Stimulated activated naive CD8-positive, alpha-beta T cell treated with anti-CD3 and anti-CD28 coated beads, Interleukin-15, Interleukin-2, amounts not matched to agents 100 ng/mL and 50 ng/mL, for 24 hours (primary cell): ENCODE results near the gene B4GALT1.

ENCODE experiments used
- H3K27ac Mint-ChIP-seq: one replicate; pipeline ENCODE4 v1.8.0; 2021; ENCODE audit warnings: mild to moderate bottlenecking, mixed read lengths
- H3K27me3 Mint-ChIP-seq: one replicate; pipeline ENCODE4 v1.8.0; 2021; ENCODE audit warnings: mixed read lengths
- H3K36me3 Mint-ChIP-seq: one replicate; pipeline ENCODE4 v1.8.0; 2021; ENCODE audit warnings: low read depth, mixed read lengths
- H3K4me1 Mint-ChIP-seq: one replicate; pipeline ENCODE4 v1.8.0; 2021; ENCODE audit warnings: low read depth, mixed read lengths
- H3K4me3 Mint-ChIP-seq: one replicate; pipeline ENCODE4 v1.8.0; 2021; ENCODE audit warnings: mild to moderate bottlenecking, mixed read lengths
- H3K9me3 Mint-ChIP-seq: one replicate; pipeline ENCODE4 v1.8.0; 2021; ENCODE audit warnings: mixed read lengths

Gene B4GALT1

DNA sequence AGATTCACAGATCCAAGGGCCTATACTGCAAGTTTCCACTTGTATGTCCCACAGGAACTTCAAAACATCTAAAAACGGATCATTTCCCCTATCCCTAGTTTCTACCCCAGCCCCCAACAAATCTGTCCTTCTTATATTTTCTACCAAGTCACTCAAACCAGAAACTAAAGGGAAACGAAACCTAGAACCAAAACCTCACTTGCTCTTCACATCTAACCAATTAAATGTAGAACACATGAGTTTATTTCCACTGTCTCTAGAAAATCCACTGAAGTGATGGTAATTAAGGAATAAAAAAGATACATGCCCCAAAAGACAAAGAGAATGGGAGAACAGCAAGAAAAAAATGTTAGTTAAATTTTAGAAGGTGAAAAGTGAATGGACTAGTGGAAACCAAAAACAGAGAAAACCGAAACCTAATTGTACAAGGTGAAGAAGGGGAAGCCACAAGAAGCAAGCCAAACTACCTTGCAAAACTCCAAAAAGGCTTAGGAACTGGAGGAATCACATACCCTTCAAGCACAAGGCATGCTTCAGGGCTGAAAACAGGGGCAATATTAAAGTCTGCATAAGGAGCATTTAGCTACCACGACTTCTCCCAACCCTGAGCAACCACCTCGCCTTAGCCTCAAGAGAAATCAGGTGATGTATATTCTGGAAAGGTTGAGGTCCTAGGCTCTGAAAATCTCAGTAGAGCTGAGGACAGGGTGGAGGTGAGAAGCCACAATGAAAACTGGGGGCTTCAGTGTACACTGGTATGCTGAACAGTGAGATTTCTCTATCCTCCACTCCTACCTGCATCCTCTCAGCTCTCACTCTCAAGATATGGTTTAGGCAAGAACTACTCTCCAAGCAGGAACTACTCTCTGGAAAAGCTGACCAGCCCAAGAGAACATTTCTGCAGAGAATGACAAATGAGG, 101.7 kb downstream of the B4GALT1 start:
- no peaks in the 10 kb centered on the region for H3K9me3 Mint-ChIP-seq
- H3K27ac Mint-ChIP-seq = peak overlapping the region; percentile 24
- no peak overlapping the region for H3K4me3 Mint-ChIP-seq
- no peaks in the 10 kb centered on the region for H3K27me3 Mint-ChIP-seq
- H3K36me3 Mint-ChIP-seq = peaks cover 66% of the 10 kb centered on the region
- H3K4me1 Mint-ChIP-seq = peaks cover 10% of the 10 kb centered on the region
